ENCODE results near the gene ARHGAP31.

GRCh38 chr3:119468041-119468440 lies 173.9 kb downstream of the ARHGAP31 start:
- TF ChIP-seq CTCF (IDR thresholded peaks at IDR 0.05) (no peak), POLR2A (IDR thresholded peaks at IDR 0.05) (no peak), POLR2AphosphoS5 (IDR thresholded peaks at IDR 0.05) (no peak), EP300 (IDR thresholded peaks at IDR 0.05) (no peak)

Data from stomach (tissue), 4 donors.